Effector memory CD4-positive, alpha-beta T cell (primary cell): ENCODE measurements around the gene SOBP.

Experiments used
- DNase-seq, 3 donors: peaks; one replicate each; pipeline ENCODE4 v3.0.0-alpha.2; 2020
- H3K27ac ChIP-seq: 2 replicates; pipeline ENCODE4 v1.7.0; 2013; ENCODE audit warnings: mild to moderate bottlenecking, low read length, moderate library complexity; ENCODE audit not compliant: insufficient read depth, poor library complexity, severe bottlenecking
- H3K27me3 ChIP-seq: replicated peaks from 2 replicates; pipeline ENCODE4 v1.7.0; 2013; ENCODE audit warnings: mild to moderate bottlenecking, low read length; ENCODE audit not compliant: insufficient read depth, control insufficient read depth, poor library complexity, severe bottlenecking
- H3K36me3 ChIP-seq: 2 replicates; pipeline ENCODE4 v1.7.0; 2013; ENCODE audit warnings: mild to moderate bottlenecking, low read length, moderate library complexity; ENCODE audit not compliant: control insufficient read depth, insufficient read depth
- H3K4me1 ChIP-seq: 2 replicates; pipeline ENCODE4 v1.7.0; 2013; ENCODE audit warnings: low read length, mild to moderate bottlenecking; ENCODE audit not compliant: control insufficient read depth, insufficient read depth, poor library complexity, severe bottlenecking
- H3K4me3 ChIP-seq: 2 replicates; pipeline ENCODE4 v1.7.0; 2013; ENCODE audit warnings: low read length, low read depth, mild to moderate bottlenecking; ENCODE audit not compliant: insufficient read depth, poor library complexity, severe bottlenecking
- H3K9me3 ChIP-seq: 2 replicates; pipeline ENCODE4 v1.7.0; 2013; ENCODE audit warnings: mild to moderate bottlenecking, low read length, moderate library complexity; ENCODE audit not compliant: control insufficient read depth

Gene SOBP

DNA sequence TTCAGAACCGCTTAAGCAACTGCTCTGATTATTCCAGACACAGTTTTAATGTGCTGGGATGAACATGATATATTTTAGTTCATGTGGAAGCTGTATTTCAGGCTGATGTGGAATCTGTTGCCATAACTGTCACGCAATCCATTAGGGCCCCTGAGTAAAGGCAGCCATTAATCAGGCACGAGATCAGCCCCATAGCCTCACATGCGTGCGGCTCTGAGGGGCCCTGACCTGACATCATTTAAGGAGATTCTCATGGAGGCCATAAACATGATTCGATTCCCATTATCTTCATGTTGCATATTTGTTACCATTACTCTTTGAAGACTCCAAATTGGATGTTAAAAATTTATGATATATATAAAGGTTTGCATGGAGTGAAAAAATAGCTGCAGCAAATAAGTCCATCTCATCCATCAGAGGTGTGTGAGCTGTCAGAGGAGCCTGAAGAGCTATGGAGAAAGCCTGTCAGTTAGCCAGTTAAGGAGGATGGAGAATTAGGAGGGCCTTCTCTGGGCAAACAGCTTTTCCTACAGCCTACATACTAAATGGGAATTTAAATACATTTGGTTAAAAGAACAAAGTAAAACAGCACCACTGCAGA is 89.6 kb downstream of the SOBP start:
- no peak overlapping the region for H3K4me3 ChIP-seq
- H3K9me3 ChIP-seq: no peaks in the 10 kb centered on the region
- no peak overlapping the region for H3K27ac ChIP-seq
- no peaks in the 10 kb centered on the region for H3K4me1 ChIP-seq
- H3K27me3 ChIP-seq: no peaks in the 10 kb centered on the region
- H3K36me3 ChIP-seq: no peaks in the 10 kb centered on the region
- no peak for DNase-seq

DNA sequence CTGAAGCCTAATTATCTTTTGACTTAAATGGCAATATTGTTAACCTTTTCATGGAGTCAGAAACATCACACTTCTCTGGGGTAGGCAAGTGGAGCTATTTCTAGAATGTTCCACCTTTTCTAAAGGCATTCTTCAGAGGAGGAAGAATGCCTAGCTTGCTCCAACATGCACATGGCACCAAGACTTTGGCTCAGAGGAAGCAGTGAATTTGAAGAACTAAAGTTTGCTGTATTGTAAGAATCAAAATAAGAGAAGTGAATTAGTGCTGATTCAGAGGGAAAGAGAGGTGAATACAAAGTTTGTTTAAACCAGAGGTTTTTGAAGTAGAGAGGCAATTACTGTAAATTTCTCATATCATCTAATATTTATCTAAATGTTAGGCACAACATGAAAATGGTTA is 92.2 kb downstream of the SOBP start:
- Histone ChIP-seq H3K9me3 (no peaks in the 10 kb centered on the region), H3K27me3 (no peaks in the 10 kb centered on the region), H3K4me1 (no peaks in the 10 kb centered on the region)

DNA sequence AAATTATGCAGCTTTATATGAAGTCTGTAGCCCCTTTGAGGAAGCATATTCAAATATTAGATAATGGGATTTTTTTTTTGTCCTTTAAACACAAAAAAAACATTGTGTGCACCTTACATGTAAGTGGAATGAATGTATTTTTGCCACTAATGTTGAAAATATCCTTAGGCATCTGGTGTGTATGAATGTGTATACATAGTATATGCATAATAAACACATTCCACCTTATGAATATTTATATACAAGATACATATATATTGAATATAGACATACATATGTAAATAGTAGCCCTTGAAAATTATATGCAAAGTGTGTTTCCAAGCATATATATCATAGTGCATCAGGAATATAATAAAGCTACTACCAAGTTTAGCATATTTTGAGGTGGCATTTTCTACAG is 94.8 kb downstream of the SOBP start:
- no peaks in the 10 kb centered on the region for H3K36me3 ChIP-seq
- H3K27ac ChIP-seq: no peak overlapping the region
- H3K9me3 ChIP-seq: no peaks in the 10 kb centered on the region
- H3K4me1 ChIP-seq: no peaks in the 10 kb centered on the region
- H3K27me3 ChIP-seq: no peaks in the 10 kb centered on the region
- H3K4me3 ChIP-seq: no peak overlapping the region
- DNase-seq: no peak

More for the DNA sequence above, 92.2 kb downstream of the SOBP start:
- no peak for DNase-seq
- no peak overlapping the region for H3K27ac ChIP-seq
- no peaks in the 10 kb centered on the region for H3K36me3 ChIP-seq
- no peak overlapping the region for H3K4me3 ChIP-seq

DNA sequence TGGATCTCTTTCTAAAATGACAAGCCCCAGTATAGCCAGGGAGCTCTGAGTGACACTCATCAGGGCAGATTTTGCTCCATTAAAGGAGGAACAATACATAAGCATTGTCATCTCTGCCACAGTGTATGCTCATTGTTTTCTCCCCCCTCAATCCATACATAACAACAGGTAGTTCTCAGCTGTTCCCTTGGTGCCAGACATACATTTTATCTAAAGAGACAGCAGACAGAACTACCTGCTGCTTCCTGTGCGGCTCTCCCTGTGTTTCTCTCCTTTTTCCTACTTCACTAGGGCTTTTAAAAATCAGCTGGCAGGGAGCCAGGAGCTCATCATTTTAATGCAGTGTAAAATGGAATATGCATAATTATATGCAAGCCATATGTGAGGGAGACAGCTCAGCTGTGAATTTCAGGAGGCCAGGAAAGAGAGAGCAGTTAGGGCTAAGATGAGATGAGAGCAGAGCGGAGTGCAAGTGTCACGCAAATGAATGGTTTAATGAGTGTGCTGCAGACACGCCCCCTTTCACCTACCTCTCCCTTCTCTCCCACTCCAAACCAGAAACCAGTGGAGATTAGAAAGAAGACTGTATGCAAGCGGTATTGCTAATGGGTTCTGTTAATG is 96.0 kb downstream of the SOBP start:
- H3K9me3 ChIP-seq: no peaks in the 10 kb centered on the region
- DNase-seq: no peak
- no peaks in the 10 kb centered on the region for H3K27me3 ChIP-seq
- no peak overlapping the region for H3K27ac ChIP-seq
- no peak overlapping the region for H3K4me3 ChIP-seq
- no peaks in the 10 kb centered on the region for H3K36me3 ChIP-seq
- H3K4me1 ChIP-seq: no peaks in the 10 kb centered on the region

DNA sequence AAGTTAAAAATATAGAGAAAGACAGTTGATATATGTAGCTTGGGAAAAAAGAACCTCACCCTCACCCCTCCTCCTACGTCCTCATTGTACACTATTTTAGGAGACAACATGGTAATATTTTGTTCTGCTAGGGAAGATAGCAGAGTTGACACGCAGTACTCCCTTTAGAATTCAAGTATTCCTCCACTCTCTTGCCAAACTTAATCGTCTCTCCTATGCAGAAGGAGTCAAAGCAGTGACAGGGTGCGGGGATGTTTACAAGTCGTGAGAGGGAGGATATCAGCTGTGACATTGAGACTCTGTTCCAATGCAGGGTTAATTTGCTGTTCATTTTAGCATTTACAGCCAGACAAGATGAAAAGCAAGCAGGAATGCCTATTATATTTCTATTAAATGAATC is 97.5 kb downstream of the SOBP start:
- no peaks in the 10 kb centered on the region for H3K27me3 ChIP-seq
- DNase-seq: no peak
- H3K4me1 ChIP-seq: no peaks in the 10 kb centered on the region
- H3K36me3 ChIP-seq: no peaks in the 10 kb centered on the region
- H3K4me3 ChIP-seq: no peak overlapping the region
- H3K9me3 ChIP-seq: no peaks in the 10 kb centered on the region
- H3K27ac ChIP-seq: no peak overlapping the region

DNA sequence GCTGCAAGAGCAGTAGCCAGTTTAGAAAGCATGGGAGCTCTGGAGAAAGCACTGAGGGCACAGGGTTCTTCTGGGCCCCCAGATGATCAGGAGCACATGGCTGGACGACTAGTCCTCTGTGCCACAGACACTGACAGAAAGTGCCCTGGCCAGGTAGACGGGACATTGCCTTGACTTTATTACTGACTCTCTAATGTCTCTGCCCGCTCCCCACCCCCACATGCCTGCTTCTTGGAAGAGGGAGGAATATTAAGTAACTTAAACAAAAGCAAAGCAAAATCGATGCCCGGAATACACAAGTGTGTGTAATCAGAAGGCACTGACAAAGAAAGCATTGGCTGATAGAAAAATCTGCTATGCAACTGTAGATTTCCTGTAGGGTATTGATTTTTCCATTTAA is 99.3 kb downstream of the SOBP start:
- Histone ChIP-seq H3K9me3 (no peaks in the 10 kb centered on the region), H3K36me3 (no peaks in the 10 kb centered on the region), H3K27me3 (peaks cover 6% of the 10 kb centered on the region), H3K4me1 (no peaks in the 10 kb centered on the region), H3K27ac (no peak overlapping the region), H3K4me3 (no peak overlapping the region)
- DNase-seq: no peak

DNA sequence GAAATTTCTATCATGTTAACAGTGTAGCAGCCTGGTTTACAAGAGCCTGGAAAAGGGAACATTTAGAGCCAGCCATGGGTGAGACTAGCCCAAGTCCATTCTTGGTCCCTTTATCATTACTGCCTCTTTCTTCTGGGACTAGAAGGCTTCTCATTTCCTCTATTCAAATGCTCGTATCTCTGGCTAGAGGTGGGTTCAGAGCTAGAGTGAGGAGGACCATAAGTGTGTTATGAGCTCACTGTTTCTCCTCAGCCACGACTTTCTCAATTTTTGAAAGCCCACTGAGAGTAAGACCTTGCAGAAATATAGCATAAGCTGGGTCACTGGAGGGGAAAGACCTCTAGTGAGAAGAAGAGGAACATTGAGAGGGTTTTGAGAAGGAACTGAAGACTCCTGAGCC is 100.0 kb downstream of the SOBP start:
- Histone ChIP-seq H3K4me3 (no peak overlapping the region), H3K27ac (no peak overlapping the region)

DNA sequence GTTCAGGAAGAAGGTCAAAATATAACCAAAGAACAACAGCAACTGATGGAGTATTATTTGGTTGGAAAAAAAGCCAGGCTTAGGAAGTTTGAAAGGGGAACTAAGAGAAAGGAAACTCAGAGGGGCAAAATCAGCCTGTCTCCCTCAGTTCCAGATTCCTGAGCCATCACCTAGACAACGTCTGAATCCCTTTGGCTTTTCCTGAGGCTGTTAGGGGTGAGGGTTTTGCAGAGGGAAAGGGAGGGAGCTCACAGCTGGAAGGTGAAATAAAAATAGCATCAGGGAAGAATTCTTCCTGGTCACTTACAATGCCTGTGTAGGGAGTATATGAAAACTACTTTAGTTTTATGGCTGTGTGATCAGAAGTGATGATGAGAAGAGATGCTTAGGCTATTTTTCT is 100.5 kb downstream of the SOBP start:
- Histone ChIP-seq H3K27me3 (peaks cover 6% of the 10 kb centered on the region), H3K4me1 (no peaks in the 10 kb centered on the region)

More for the DNA sequence above, 100.0 kb downstream of the SOBP start:
- Histone ChIP-seq H3K36me3 (no peaks in the 10 kb centered on the region), H3K4me1 (no peaks in the 10 kb centered on the region), H3K9me3 (no peaks in the 10 kb centered on the region), H3K27me3 (peaks cover 6% of the 10 kb centered on the region)
- DNase-seq: no peak

DNA sequence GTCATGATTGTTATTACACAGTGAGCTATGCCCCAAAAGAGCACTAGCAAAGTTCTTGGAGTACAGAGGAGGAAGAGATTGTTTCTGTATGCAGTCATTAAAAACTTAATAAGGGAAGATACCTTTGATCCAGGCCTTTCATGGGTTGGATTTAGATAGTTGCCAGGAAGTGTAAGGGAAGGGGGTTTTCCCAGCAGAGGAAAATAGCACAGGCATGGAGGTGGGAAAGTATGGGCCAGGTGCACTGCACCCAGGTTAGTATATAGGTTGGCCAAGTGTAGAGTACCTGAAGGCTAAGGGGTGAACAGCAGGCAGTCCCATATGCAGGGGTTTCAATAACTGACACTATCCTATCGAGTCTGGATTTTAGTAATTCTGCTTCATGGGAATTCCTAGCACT is 101.4 kb downstream of the SOBP start:
- H3K4me3 ChIP-seq: no peak overlapping the region
- no peaks in the 10 kb centered on the region for H3K36me3 ChIP-seq
- no peak for DNase-seq
- peaks cover 6% of the 10 kb centered on the region for H3K27me3 ChIP-seq
- no peaks in the 10 kb centered on the region for H3K9me3 ChIP-seq
- H3K27ac ChIP-seq: no peak overlapping the region
- no peaks in the 10 kb centered on the region for H3K4me1 ChIP-seq

More for the DNA sequence above, 100.5 kb downstream of the SOBP start:
- H3K9me3 ChIP-seq: no peaks in the 10 kb centered on the region
- no peak for DNase-seq
- no peak overlapping the region for H3K4me3 ChIP-seq
- H3K27ac ChIP-seq: no peak overlapping the region
- no peaks in the 10 kb centered on the region for H3K36me3 ChIP-seq

DNA sequence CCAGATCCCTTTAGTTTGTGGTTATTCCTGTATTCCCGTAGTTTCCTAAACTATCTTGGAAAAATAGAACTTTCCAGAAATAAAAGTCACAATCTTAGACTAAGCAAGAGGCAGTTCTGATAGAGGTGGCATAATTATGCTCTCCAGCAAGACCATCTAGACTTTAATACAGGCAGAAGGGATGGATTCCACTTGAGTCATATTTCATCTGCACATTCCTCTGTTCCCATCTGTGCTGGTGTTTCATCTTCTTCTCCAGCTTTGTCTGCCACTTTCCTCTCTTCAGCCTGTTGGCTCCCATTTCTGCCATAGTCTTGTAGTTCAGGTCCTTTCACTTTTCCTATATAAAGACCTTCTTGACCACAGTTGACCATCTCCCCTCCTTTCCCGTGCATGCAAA is 102.9 kb downstream of the SOBP start:
- Histone ChIP-seq H3K36me3 (no peaks in the 10 kb centered on the region), H3K27ac (no peak overlapping the region), H3K27me3 (peaks cover 6% of the 10 kb centered on the region), H3K9me3 (no peaks in the 10 kb centered on the region), H3K4me3 (no peak overlapping the region), H3K4me1 (no peaks in the 10 kb centered on the region)
- DNase-seq: no peak
